GM20431 (cell line): Measurements from ENCODE around the gene BRCA1.
"Not testable (repeated sequence)": the region's sequence is repeated elsewhere in the genome, so short reads cannot be mapped to it uniquely, and the experiment has no call there.

Source experiments
- in situ Hi-C: fragments of 300-500 bp; cut with MseI, MboI; formaldehyde crosslinking; loops from one replicate; pipeline ENCODE4 v1.15.0; 2020; ENCODE audit warnings: low sequenced_read_pairs; ENCODE audit not compliant: unreplicated experiment

Gene BRCA1

DNA sequence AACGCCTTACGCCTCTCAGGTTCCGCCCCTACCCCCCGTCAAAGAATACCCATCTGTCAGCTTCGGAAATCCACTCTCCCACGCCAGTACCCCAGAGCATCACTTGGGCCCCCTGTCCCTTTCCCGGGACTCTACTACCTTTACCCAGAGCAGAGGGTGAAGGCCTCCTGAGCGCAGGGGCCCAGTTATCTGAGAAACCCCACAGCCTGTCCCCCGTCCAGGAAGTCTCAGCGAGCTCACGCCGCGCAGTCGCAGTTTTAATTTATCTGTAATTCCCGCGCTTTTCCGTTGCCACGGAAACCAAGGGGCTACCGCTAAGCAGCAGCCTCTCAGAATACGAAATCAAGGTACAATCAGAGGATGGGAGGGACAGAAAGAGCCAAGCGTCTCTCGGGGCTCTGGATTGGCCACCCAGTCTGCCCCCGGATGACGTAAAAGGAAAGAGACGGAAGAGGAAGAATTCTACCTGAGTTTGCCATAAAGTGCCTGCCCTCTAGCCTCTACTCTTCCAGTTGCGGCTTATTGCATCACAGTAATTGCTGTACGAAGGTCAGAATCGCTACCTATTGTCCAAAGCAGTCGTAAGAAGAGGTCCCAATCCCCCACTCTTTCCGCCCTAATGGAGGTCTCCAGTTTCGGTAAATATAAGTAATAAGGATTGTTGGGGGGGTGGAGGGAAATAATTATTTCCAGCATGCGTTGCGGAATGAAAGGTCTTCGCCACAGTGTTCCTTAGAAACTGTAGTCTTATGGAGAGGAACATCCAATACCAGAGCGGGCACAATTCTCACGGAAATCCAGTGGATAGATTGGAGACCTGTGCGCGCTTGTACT is at the start of gene BRCA1:
Gene BRCA1, minus strand, starts transcription at position 232 of the 834 bp plus-strand sequence. CDS start 1,268 bp downstream, outside the sequence.
- in situ Hi-C loops = no loop called here

DNA sequence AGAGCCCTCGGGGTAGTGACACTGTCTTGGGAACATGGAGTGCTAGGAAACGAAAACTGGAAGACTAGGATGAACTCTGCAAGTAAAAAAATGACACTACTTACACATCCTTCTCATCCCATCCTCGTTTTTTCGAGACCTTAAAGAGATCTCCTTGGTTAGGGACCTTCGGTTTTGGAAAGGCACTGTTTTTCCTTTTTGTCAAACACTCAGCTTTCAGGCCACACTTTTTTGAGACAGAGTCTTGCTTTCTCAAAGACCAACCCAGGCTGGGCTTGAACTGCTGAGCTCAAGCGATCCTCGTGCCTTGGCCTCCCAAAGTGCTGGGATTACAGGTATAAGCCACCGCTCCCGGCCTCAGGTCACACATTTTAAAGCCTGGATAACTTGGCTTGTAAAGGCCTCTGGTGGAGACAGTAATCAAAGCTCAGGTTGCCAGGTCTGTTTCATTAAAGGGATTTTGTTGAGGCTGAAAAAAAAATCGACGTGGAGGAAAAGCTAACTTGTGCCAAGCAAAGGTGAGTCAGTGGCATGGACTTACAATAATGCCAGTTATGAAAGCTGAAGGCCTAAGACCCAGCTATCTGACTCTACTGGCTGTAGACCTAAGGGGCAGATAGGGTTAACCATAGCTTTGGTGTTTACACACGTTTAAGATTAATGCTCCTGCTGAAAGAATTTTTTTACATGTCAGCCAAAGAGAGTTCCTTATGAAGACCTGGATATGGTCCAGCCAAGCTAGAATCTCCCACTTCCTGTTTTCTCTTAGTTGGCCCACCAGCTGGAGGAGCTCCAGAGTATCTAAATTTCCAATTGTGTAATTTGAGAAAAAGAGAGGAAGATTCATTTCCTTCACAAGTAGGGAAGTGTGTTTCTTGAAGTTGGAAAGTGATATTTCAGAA is 46.7 kb upstream of the BRCA1 start:
- in situ Hi-C loops = no loop called here

DNA sequence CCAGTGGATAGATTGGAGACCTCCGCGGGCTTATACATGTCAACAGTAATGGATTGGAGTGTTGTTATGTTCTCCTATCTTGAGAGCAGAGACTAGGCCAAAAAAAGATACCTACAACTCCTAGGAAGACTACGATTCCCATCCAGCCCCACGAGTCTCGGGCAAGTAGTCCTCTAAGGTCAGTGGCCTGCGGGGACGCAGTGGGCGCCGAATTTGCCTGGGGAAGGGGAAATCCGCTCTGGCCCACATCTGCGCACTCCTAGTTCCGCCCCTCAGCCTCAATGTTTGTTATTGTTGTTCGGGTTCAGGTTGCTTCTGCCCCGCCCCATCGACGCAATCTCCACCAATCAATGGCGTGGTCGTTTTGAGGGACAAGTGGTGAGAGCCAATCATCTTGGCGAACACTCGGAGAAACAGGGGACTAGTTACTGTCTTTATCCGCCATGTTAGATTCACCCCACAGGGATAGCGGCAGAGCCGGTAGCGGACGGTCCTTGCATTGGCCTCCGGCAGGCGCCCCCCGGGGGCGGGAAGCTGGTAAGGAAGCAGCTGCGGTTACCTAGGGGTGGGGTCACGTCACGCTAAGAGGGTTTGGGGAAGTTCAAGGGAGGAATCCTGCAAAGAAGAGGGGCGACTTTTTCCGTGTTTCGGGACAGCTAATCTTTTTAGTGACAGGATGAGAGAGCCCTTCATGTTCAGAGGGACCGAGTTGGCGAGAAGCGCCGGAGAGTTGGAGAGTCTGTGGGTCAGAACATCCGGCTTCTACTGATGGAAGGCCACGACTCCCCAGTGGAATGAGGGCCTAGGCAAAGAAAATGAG is 45.8 kb upstream of the BRCA1 start, which contains the start of gene NBR1:
Gene NBR1, plus strand, starts transcription at position 449 of the 820 bp plus-strand sequence. CDS start 4,586 bp downstream, outside the sequence.
- in situ Hi-C loops = no loop called here

DNA sequence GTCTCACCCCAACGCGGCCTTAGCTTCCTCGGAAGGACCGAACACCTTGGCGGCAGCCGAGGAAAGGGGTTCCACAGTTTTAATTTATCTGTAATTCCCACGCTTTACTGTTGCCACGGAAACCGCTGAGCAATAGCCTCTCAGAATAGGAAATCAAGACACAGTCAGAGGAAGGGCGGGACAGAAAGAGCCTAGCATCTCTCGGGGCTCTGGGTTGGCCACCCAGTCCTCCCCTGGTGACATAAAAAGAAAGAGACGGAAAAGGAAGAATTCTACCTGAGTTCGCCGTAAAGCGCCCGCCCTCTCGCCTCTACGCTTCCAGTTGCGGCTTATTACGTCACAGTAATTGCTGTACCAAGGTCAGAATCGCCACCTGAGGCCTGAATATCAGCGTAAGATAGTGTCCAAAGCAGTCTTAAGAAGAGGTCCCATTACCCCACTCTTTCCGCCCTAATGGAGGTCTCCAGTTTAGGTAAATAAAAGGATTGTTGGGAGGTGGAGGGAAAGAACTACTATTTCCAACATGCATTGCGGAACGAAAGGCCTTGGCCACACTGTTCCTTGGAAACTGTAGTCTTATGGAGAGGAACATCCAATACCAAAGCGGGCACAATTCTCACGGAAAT is 45.1 kb upstream of the BRCA1 start:
- in situ Hi-C loops = no loop called here

DNA sequence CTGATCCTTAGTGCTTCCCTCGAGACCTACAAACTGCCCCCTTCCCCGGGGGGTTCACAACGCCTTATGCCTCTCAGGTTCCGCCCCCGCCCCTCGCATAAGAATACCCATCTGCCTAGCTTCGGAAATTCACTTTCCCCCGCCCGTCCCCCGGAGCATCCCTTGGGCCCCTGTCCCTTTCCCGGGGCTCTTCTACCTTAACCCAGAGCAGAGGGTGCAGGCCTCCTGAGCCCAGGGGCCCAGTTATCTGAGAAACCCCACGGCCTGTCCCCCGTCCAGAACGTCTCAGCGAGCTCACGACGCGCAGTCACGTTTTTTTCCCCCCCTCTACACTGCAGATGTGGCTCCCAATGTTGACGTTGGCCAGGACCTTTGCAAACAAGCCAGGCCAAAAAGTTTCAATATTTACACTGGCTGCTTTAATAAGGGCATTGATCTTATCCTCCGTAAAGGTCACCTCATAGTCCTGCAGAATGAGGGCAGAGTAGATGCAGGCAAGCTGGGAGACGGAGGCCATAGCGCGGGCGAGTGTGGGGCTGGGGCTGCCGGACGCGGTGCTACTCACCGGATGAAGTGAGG is 44.5 kb upstream of the BRCA1 start:
- in situ Hi-C loops = no loop called here

DNA sequence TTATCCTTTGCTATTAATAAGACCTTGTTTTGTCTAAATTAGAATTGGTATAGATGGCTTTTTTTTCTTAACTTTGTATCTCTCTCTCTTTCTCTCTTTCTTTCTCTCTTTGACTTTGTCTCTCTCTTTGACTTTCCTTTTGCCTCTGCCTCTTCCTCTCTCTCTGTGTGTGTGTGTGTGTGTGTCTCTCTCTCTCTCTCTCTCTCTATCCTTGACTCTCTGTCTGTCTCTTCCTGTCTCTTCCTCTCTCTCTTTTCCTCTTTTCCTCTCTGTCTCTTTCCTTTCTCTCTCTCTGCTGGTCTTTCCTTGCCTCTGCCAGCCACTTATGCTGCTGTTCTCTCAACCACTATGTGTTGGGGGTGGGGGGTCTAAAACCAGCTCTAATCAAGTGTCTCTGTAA is 40.8 kb upstream of the BRCA1 start:
- in situ Hi-C loops = not testable (repeated sequence)

DNA sequence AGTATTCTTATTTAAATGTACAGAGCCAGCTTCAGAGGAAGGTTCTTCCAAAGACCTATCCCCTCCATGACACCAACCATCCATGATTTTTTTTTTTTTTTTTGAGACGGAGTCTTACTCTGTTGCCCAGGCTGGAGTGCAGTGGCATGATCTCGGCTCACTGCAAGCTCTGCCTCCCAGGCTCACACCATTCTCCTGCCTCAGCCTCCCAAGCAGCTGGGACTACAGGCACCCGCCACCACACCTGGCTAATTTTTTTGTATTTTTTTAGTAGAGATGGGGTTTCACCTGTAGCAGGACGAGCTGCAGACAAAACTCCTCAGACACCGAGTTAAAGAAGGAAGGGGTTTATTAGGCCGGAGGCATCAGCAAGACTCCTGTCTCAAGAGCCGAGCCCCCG is 34.8 kb upstream of the BRCA1 start:
- in situ Hi-C loops = not testable (repeated sequence)

DNA sequence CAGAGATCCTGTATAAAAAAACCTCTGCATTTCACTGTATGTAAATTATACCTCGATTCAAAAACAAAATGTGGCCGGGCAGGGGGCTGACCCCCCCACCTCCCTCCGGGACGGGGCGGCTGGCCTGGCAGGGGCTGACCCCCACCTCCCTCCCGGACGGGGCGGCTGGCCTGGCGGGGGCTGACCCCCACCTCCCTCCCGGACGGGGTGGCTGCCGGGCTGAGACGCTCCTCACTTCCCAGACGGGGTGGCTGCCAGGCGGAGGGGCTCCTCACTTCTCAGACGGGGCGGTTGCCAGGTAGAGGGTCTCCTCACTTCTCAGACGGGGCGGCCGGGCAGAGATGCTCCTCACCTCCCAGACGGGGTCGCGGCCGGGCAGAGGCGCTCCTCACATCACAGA is 34.1 kb upstream of the BRCA1 start:
- in situ Hi-C loops = not testable (repeated sequence)

DNA sequence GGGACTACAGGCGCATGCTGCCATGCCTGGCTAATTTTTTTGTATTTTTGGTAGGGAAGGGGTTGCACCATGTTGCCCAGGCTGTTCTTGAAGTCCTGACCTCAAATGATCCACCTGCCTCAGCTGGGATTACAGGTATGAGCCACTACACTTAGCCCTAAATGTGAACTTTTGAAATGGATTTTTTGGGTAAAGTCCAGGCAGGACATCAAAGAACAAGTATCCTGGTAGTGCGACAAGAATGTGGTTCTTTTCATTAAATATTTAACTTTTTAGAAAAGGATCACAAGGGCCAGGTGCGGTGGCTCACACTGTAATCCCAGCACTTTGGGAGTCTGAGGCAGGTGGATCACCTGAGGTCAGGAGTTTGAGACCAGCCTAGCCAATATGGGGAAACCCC is 30.5 kb upstream of the BRCA1 start:
- in situ Hi-C loops = no loop called here

DNA sequence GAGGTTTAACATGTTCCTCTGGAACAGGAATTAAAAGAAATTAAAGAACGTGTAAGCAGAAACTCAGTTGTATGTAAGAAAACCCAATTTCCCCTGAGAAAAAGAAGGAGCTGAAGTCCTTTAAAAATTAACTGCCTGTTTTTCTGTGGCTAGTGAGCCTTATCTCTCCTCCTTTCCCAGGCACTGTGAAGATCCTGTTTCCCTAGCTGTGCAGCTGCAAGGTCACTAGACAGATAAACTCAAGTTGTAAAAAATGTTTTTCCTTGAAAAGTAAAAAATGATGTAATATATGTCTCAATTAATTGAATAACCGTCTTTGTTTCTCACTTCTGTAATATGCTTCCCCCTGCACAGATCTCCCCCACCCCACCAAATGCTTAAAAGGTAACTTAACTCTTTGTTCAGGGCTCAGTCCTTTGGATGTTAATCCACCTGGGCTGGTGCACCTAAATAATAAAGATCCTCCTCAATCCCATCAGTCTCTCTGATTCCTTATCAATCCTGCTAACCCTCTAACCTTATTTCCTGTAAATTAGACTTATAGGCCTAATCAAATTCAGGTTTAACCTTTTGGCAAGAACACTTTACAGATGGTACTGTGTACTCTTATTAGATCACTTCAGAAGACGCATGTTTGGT is 28.2 kb upstream of the BRCA1 start:
- in situ Hi-C loops = not testable (repeated sequence)

DNA sequence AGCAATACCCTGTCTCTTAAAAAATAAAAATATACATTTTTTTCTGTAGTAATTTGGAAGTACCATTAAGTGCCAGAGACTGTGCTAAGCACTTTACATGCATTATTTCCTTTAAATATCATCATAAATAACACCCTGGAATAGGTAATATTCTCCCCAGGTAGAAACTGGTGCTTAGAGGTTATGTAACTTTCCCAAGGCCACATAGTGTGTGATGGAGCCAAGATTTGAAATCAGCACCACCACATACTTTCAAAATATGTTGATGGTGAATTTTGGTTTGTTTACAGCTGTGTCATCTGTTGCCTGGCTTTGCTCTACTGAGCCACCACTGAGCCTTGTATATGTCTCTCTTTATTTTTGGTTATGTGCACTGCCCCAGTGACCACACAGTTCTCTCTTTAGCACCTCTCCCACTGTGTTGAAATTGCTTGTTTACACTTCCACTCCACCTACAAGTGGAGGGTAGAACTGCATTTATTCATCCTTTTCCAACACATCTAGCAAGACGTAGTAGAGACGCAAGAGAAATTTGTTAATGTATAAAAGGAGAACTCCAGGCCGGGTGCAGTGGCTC is 26.8 kb upstream of the BRCA1 start:
- in situ Hi-C loops = no loop called here

DNA sequence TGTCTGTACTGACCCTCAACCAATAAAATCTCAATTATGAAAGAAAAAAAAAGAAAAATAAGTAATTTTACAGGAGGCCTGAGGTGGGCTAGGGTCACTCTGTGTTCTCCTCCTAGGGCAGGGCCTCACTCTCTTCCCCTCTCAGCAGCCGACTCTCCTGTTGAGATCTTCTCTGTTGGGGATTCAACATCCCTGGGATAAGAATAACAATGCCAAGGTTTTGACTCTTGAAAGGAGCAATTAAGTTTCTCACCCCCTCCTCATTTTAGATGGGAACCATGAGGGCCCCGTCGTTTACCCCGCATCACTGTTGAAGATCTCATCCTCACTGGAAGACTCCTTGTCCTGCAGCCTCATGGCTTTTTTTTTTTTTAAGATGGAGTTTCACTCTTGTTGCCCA is 21.5 kb upstream of the BRCA1 start:
- in situ Hi-C loops = no loop called here

DNA sequence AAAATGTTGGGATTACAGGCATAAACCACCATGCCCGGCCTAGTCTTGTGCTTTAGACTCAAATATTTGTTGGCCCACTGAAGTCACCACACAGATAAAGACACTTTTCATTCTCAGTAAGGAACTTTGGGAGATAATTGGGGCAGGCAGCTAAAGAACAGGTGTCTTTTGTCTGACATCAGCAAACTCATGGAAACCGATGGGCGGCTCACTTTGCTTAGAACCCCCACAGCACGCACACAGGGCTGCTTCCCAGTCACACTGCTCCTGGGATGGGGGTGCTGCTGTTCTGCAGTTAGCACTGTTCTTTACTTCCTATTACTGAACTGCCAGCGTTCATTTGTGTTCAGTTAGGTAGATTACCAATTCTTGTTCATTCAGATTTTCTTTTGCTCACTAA is 18.0 kb upstream of the BRCA1 start:
- in situ Hi-C loops = no loop called here

DNA sequence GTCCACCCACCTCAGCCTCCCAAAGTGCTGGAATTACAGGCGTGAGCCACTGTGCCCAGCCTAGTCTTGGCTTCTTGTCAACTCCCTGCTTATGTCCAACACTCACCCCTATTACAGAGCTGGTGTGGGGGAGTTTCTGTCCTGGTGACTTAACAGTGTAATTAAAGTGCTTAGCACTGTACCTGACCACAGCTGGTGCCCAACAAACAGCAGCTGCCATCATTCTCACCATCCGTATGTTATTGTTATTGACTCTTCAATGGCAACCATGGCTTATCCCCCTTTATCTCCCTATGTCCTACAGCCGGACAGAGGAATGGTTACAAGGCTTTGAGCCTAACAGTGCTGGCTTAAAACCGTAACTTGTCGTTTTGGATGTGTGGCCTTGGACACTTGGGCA is 17.0 kb upstream of the BRCA1 start:
- in situ Hi-C loops = no loop called here

DNA sequence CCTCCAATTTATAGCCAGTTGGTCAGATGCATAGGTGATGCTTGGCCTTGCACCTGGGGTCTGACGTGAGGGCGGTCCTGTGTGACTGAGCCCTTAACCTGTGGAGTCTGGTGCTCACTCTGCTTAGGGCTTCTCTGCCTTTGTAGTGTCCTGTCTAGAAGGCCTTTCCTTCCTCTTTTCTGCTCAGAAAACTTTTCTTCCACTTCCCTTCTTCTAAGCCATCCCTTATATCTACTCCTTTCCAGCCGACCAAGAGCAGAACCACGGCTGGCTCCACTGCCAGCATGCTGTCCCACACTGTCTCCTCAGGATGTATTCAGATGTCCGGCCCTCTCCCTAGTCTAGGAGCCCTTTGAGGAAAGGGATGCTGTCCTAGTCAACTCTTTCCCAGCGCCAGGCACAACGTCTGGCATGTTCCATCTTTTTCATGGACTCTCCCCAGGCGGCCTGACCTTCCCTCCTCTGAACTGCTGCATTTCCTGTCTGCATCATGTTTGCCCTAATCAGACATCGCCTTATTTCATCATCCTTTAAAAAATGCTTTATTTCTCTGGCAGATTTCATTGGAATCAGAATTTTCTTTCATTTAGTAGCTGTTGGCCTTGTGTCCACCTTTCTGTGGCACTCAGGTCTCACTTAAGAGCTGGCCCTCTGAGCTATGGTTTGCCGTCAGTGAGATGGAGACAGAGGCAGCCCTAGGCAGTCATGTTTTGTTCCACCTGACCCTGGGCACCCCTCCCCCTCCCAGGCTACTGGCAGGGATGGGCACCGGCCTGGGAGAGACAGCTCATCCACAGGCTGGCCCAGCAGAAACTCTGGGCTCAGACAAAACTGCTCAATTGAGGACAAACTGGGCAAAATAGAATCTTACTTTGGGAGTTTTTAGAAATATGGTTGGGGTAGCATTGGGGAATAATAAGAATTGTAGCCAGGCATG is 15.5 kb upstream of the BRCA1 start:
- in situ Hi-C loops = no loop called here

DNA sequence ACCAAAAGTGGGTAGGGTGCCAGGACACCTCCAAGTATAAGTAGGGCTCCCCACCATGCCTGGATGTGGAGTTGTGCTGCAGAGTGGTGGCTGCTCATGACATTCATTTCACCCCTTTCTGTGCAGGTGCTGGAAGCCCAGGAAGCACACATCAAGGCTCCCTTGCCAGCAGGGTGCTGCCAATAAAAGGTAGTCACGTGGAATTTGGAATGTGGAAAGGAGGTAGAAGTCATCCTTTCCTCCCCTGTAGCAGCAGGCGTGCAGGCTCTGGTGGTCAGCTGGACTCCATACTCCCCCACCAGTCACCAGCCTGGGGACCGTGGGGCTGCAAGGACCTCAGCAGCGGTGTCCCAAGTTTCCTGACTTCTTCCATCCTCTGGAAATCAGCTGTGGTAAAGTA is 13.4 kb upstream of the BRCA1 start:
- in situ Hi-C loops = not testable (repeated sequence)

DNA sequence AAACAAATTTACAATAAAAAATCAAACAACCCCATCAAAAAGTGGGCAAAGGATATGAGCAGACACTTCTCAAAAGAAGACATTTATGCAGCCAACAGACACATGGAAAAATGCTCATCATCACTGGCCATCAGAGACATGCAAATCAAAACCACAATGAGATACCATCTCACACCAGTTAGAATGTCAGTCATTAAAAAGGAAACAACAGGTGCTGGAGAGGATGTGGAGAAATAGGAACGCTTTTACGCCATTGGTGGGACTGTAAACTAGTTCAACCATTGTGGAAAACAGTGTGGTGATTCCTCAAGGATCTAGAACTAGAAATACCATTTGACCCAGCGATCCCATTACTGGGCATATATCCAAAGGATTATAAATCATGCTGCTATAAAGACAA is 11.4 kb upstream of the BRCA1 start:
- in situ Hi-C loops = not testable (repeated sequence)

DNA sequence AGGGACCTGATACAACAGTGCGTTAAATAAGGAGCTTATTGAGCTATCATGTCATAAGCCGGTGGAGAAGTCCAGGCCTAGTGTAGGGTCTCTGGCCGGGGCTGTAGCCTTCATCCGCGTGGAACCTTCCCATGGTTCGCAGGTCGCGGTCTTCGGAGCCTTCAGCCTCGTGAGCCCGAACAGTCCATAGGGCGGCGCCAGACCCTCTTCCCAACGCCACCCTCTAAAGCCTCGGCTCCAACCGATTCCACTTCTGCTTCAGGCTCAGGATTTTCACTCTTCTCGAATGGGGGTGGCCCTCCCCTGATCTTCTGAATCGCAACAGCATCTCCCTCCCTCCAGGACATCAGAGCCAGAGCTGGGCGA is 10.3 kb upstream of the BRCA1 start:
- in situ Hi-C loops = no loop called here
